HepG2 (cell line): ENCODE data around the gene STX2. TPM values are rescaled to one million over a fixed set of nuclear protein-coding genes. Genes with fewer than 3 reads are reported as not detected.
A peak's percentile ranks its signal among the peaks of the same experiment; 100 is the strongest.

Source experiments
- ELF1 ChIP-seq: sonication (generic); formaldehyde crosslinking; IDR thresholded peaks from 2 replicates; pipeline ENCODE4 v1.4.0; 2020; ENCODE audit warnings: missing genetic modification reagents
- FOXA1 ChIP-seq, 2 experiments: fragments of 450-650 bp in 1 of 2; sonication (generic) in 1 of 2; formaldehyde crosslinking in 1 of 2; IDR thresholded peaks; 2 replicates each; pipeline versions ENCODE4 v1.4.0 to v1.6.1; 2016 to 2020; ENCODE audit warnings: missing genetic modification reagents in 1 of 2
- FOXA3 ChIP-seq: IDR thresholded peaks from 2 replicates; pipeline ENCODE4 v1.6.1; 2016; ENCODE audit warnings: missing genetic modification reagents, missing compliant biosample characterization
- FOXC1 ChIP-seq: sonication (generic); formaldehyde crosslinking; IDR thresholded peaks from 2 replicates; pipeline ENCODE4 v1.8.0; 2022; ENCODE audit warnings: mild to moderate bottlenecking, missing genetic modification reagents, borderline replicate concordance
- ISX ChIP-seq: sonication (generic); formaldehyde crosslinking; conservative IDR thresholded peaks from 2 replicates; pipeline ENCODE4 v1.5.0; 2020; ENCODE audit warnings: missing genetic modification reagents
- NAIF1 ChIP-seq: sonication (generic); formaldehyde crosslinking; IDR thresholded peaks from 2 replicates; pipeline ENCODE4 v1.5.0; 2020; ENCODE audit warnings: mild to moderate bottlenecking, missing genetic modification reagents, borderline replicate concordance
- NBN ChIP-seq: fragments of 450-650 bp; conservative IDR thresholded peaks from 2 replicates; pipeline ENCODE4 v1.6.1; 2017
- NFKBIZ ChIP-seq: IDR thresholded peaks from 2 replicates; pipeline ENCODE4 v1.6.1; 2018; ENCODE audit warnings: missing genetic modification reagents, missing compliant biosample characterization
- RARG ChIP-seq: sonication (generic); formaldehyde crosslinking; IDR thresholded peaks from 2 replicates; pipeline ENCODE4 v1.4.0; 2020; ENCODE audit warnings: low read depth, mild to moderate bottlenecking, missing genetic modification reagents
- SRSF1 ChIP-seq: fragments of 200-400 bp; formaldehyde crosslinking; optimal IDR thresholded peaks from 2 replicates; pipeline ENCODE3; 2017; ENCODE audit warnings: mild to moderate bottlenecking, low read depth, low read length, moderate library complexity
- TMF1 ChIP-seq: sonication (generic); formaldehyde crosslinking; IDR thresholded peaks from 2 replicates; pipeline ENCODE4 v1.8.1; 2022; ENCODE audit warnings: low read depth, missing genetic modification reagents
- XRCC5 ChIP-seq: fragments of 200-400 bp; formaldehyde crosslinking; optimal IDR thresholded peaks from 2 replicates; pipeline ENCODE3; 2017; ENCODE audit warnings: mild to moderate bottlenecking, low read length
- ZBTB7A ChIP-seq: sonication (generic); formaldehyde crosslinking; IDR thresholded peaks from 2 replicates; pipeline ENCODE4 v1.8.0; 2022; ENCODE audit warnings: mild to moderate bottlenecking, missing genetic modification reagents
- ZNF230 ChIP-seq: sonication (generic); formaldehyde crosslinking; IDR thresholded peaks from 2 replicates; pipeline ENCODE4 v1.4.0; 2020; ENCODE audit warnings: mild to moderate bottlenecking, missing genetic modification reagents
- ZNF549 ChIP-seq: sonication (generic); formaldehyde crosslinking; IDR thresholded peaks from 2 replicates; pipeline ENCODE4 v1.5.0; 2020; ENCODE audit warnings: missing genetic modification reagents
- ZNF879 ChIP-seq: sonication (generic); formaldehyde crosslinking; IDR thresholded peaks from 2 replicates; pipeline ENCODE4 v1.8.1; 2023; ENCODE audit warnings: missing genetic modification reagents
- ZZZ3 ChIP-seq: sonication (generic); formaldehyde crosslinking; IDR thresholded peaks from 2 replicates; pipeline ENCODE4 v1.4.0; 2020; ENCODE audit warnings: missing genetic modification reagents, mild to moderate bottlenecking, borderline replicate concordance
- polyA plus RNA-seq, 8 experiments: library from polyadenylated mRNA; depleted of rRNA in 3 of 8; stranded (reverse) in 7 of 8; unstranded in 1 of 8; fragments of >200 nt; fragmentation: Illumina TruSeq in 4 of 8; extraction: Trizol in 4 of 8; gene quantifications; 2 replicates each; pipeline versions ENCODE4 v1.2.1 to v1.2.3, GENCODE V29; 2011 to 2016; ENCODE audit warnings: low read depth in 4 of 8, missing spikeins in 1 of 8, mixed read lengths in 1 of 8; ENCODE audit not compliant: insufficient read depth in 1 of 8
- total RNA-seq, 5 experiments: library from RNA; depleted of rRNA; stranded (reverse); fragments of >200 nt; fragmentation: Illumina TruSeq; extraction: Trizol; gene quantifications; 2 replicates each; pipeline ENCODE4 v1.2.3, GENCODE V29; 2016; ENCODE audit warnings: low read depth in 1 of 5
- TF ChIP-seq, protein P1 (sequence below): sonication (generic); formaldehyde crosslinking; IDR thresholded peaks from 2 replicates; pipeline ENCODE4 v1.5.1; 2020; ENCODE audit warnings: missing genetic modification reagents, mild to moderate bottlenecking, borderline replicate concordance
- TF ChIP-seq, protein P2 (sequence below): sonication (generic); formaldehyde crosslinking; IDR thresholded peaks from 2 replicates; pipeline ENCODE4 v1.5.0; 2020; ENCODE audit warnings: missing genetic modification reagents, mild to moderate bottlenecking, borderline replicate concordance
- TF ChIP-seq, protein P3 (sequence below): fragments of 450-650 bp; IDR thresholded peaks from 2 replicates; pipeline ENCODE4 v1.6.1; 2017; ENCODE audit warnings: mild to moderate bottlenecking
- TF ChIP-seq, protein P4 (sequence below): sonication (generic); formaldehyde crosslinking; IDR thresholded peaks from 2 replicates; pipeline ENCODE4 v1.5.0; 2020; ENCODE audit warnings: missing genetic modification reagents

Gene STX2
- total and polyA plus RNA-seq, 2 of the 13 experiments (the other 11 are each of a cell fraction or from before 2014, with no cell fraction given), result 13.4 to 25.1 TPM

DNA sequence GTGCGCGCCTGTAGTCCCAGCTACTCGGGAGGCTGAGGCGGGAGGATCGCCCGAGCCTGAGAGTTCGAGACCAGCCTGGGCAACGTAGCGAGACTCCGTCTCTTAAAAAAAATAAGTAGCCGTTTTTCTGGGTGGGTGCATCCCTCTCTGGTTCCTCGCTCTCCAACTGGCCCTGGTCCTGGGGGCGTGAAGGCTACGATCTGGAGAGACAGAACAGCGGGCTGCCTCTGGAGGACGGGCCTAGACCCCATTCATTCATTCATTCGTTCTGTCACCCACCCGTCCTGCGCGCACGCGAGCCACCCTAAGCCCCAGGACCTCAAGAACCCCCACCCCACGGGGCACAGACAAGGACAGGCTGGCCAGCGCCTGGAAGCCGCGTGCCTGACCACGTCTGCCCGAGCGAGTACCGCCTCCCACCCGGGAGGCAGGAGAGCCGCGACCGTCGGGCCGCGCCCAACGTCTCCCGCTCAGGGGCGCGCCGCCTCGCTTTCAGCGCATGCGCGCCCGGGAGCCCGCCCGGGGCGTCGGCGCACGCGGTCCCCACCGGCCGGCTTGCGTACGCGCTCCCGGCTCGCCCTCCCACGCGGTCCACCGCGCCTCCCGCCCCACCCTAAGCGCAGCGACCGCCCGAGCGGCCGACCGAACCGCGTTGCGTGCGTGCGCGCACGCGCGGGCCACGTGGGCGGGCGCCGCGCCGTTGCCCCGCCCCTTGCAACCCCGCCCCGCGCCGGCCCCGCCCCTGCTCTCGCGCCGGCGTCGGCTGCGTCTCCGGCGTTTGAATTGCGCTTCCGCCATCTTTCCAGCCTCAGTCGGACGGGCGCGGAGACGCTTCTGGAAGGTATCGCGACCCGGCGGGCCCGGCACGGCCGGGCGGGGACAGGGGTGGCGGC is 32.5 kb upstream of the STX2 start, which contains the start of gene RAN (continued):
- TF ChIP-seq XRCC5 (no peak), ZNF549 (0 out of 2 replicates have a peak, but pooled peaks have one; percentile 69), FOXA1 (IDR thresholded peaks at IDR 0.05) (no peak), FOXA1 (CRISPR knock-in tag; IDR thresholded peaks at IDR 0.05) (no peak), NFKBIZ (CRISPR knock-in tag) (no peak; the same call in 1 of the 2 replicates), FOXC1 (CRISPR knock-in tag) (no peak), ZBTB7A (peak; percentile 57; the same call in 1 of the 2 replicates), SRSF1 (no peak), TMF1 (CRISPR knock-in tag) (peak; percentile 69; the same call in 1 of the 2 replicates), NAIF1 (CRISPR knock-in tag) (no peak), NBN (no peak), ISX (CRISPR knock-in tag) (peak; percentile 85; the same call in 1 of the 2 replicates), ZNF230 (CRISPR knock-in tag) (no peak), FOXA3 (CRISPR knock-in tag) (0 out of 2 replicates have a peak, but pooled peaks have one; percentile 7), RARG (no peak), ELF1 (CRISPR knock-in tag) (0 out of 2 replicates have a peak, but pooled peaks have one; percentile 24), ZNF879 (CRISPR knock-in tag) (0 out of 2 replicates have a peak, but pooled peaks have one; percentile 29), ZZZ3 (CRISPR knock-in tag) (no peak)
- TF ChIP-seq, protein P1, sequence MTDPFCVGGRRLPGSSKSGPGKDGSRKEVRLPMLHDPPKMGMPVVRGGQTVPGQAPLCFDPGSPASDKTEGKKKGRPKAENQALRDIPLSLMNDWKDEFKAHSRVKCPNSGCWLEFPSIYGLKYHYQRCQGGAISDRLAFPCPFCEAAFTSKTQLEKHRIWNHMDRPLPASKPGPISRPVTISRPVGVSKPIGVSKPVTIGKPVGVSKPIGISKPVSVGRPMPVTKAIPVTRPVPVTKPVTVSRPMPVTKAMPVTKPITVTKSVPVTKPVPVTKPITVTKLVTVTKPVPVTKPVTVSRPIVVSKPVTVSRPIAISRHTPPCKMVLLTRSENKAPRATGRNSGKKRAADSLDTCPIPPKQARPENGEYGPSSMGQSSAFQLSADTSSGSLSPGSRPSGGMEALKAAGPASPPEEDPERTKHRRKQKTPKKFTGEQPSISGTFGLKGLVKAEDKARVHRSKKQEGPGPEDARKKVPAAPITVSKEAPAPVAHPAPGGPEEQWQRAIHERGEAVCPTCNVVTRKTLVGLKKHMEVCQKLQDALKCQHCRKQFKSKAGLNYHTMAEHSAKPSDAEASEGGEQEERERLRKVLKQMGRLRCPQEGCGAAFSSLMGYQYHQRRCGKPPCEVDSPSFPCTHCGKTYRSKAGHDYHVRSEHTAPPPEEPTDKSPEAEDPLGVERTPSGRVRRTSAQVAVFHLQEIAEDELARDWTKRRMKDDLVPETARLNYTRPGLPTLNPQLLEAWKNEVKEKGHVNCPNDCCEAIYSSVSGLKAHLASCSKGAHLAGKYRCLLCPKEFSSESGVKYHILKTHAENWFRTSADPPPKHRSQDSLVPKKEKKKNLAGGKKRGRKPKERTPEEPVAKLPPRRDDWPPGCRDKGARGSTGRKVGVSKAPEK, result no peak
- TF ChIP-seq, protein P2, sequence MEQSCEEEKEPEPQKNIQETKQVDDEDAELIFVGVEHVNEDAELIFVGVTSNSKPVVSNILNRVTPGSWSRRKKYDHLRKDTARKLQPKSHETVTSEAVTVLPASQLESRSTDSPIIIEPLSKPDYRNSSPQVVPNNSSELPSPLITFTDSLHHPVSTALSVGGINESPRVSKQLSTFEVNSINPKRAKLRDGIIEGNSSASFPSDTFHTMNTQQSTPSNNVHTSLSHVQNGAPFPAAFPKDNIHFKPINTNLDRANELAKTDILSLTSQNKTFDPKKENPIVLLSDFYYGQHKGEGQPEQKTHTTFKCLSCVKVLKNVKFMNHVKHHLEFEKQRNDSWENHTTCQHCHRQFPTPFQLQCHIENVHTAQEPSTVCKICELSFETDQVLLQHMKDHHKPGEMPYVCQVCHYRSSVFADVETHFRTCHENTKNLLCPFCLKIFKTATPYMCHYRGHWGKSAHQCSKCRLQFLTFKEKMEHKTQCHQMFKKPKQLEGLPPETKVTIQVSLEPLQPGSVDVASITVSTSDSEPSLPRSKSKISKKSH (CRISPR knock-in tag), result no peak; the same call in 1 of the 2 replicates
- TF ChIP-seq, protein P3, sequence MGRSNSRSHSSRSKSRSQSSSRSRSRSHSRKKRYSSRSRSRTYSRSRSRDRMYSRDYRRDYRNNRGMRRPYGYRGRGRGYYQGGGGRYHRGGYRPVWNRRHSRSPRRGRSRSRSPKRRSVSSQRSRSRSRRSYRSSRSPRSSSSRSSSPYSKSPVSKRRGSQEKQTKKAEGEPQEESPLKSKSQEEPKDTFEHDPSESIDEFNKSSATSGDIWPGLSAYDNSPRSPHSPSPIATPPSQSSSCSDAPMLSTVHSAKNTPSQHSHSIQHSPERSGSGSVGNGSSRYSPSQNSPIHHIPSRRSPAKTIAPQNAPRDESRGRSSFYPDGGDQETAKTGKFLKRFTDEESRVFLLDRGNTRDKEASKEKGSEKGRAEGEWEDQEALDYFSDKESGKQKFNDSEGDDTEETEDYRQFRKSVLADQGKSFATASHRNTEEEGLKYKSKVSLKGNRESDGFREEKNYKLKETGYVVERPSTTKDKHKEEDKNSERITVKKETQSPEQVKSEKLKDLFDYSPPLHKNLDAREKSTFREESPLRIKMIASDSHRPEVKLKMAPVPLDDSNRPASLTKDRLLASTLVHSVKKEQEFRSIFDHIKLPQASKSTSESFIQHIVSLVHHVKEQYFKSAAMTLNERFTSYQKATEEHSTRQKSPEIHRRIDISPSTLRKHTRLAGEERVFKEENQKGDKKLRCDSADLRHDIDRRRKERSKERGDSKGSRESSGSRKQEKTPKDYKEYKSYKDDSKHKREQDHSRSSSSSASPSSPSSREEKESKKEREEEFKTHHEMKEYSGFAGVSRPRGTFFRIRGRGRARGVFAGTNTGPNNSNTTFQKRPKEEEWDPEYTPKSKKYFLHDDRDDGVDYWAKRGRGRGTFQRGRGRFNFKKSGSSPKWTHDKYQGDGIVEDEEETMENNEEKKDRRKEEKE, result no peak
- TF ChIP-seq, protein P4, sequence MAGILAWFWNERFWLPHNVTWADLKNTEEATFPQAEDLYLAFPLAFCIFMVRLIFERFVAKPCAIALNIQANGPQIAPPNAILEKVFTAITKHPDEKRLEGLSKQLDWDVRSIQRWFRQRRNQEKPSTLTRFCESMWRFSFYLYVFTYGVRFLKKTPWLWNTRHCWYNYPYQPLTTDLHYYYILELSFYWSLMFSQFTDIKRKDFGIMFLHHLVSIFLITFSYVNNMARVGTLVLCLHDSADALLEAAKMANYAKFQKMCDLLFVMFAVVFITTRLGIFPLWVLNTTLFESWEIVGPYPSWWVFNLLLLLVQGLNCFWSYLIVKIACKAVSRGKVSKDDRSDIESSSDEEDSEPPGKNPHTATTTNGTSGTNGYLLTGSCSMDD, result no peak
